GM23338 (cell line): ENCODE results near the gene FITM2. TPM values are rescaled to one million over a fixed set of nuclear protein-coding genes. Genes with fewer than 3 reads are reported as not detected.

Source experiments
- ATAC-seq: fragments of 200-7000 bp; cut with Tn5 transposase; 3 replicates; pipeline ENCODE4 v1.9.1; 2020
- DNase-seq: peaks from one replicate; pipeline ENCODE4 v3.0.0-alpha.2; 2015; ENCODE audit warnings: low spot score
- H2AFZ ChIP-seq: fragments of 200-600 bp; sonication (generic); 2 replicates; pipeline ENCODE4 v1.8.0; 2016; ENCODE audit warnings: antibody characterized with exemption, mild to moderate bottlenecking, moderate library complexity
- H3F3A ChIP-seq: fragments of 200-600 bp; sonication (generic); replicated peaks from 2 replicates; pipeline ENCODE4 v1.8.0; 2017; ENCODE audit warnings: antibody characterized with exemption, mixed run types, low read depth
- H3K27ac ChIP-seq: fragments of 200-600 bp; sonication (generic); 2 replicates; pipeline ENCODE4 v1.6.1; 2016; ENCODE audit warnings: low read depth
- H3K27me3 ChIP-seq: fragments of 200-600 bp; sonication (generic); 2 replicates; pipeline ENCODE4 v1.8.0; 2016; ENCODE audit warnings: mild to moderate bottlenecking, mixed run types, moderate library complexity; ENCODE audit not compliant: insufficient read depth
- H3K36me3 ChIP-seq: fragments of 200-600 bp; sonication (generic); 2 replicates; pipeline ENCODE4 v1.8.0; 2016; ENCODE audit warnings: mild to moderate bottlenecking; ENCODE audit not compliant: insufficient read depth
- H3K4me1 ChIP-seq: fragments of 200-600 bp; sonication (generic); 2 replicates; pipeline ENCODE4 v1.8.0; 2016; ENCODE audit warnings: mild to moderate bottlenecking, moderate library complexity; ENCODE audit not compliant: insufficient read depth
- H3K4me2 ChIP-seq: fragments of 200-600 bp; sonication (generic); 2 replicates; pipeline ENCODE4 v1.7.1; 2017; ENCODE audit warnings: mixed run types
- H3K4me3 ChIP-seq: fragments of 200-600 bp; sonication (generic); 2 replicates; pipeline ENCODE4 v1.6.1; 2016; ENCODE audit warnings: mixed run types
- H3K79me2 ChIP-seq: fragments of 200-600 bp; sonication (generic); replicated peaks from 2 replicates; pipeline ENCODE4 v1.8.0; 2017; ENCODE audit warnings: mild to moderate bottlenecking; ENCODE audit not compliant: insufficient read depth
- H3K9me2 ChIP-seq: fragments of 200-600 bp; sonication (generic); 2 replicates; pipeline ENCODE4 v1.8.0; 2017; ENCODE audit not compliant: insufficient read depth
- H4K20me1 ChIP-seq: fragments of 200-600 bp; sonication (generic); replicated peaks from 2 replicates; pipeline ENCODE4 v1.8.0; 2017; ENCODE audit warnings: mild to moderate bottlenecking; ENCODE audit not compliant: insufficient read depth
- H3K27ac Mint-ChIP-seq: 2 replicates; pipeline ENCODE4 v1.8.0; 2020; ENCODE audit warnings: inconsistent platforms, mild to moderate bottlenecking, moderate library complexity, mixed read lengths
- H3K27me3 Mint-ChIP-seq: 3 replicates; pipeline ENCODE4 v1.8.0; 2022; ENCODE audit warnings: low read depth, mild to moderate bottlenecking, moderate library complexity, mixed read lengths, inconsistent platforms; ENCODE audit not compliant: insufficient read depth, poor library complexity
- H3K36me3 Mint-ChIP-seq: 3 replicates; pipeline ENCODE4 v1.8.0; 2021; ENCODE audit warnings: low read depth, mild to moderate bottlenecking, inconsistent platforms, moderate library complexity, mixed read lengths
- H3K4me1 Mint-ChIP-seq: 3 replicates; pipeline ENCODE4 v1.8.0; 2020; ENCODE audit warnings: mild to moderate bottlenecking, inconsistent platforms, mixed read lengths
- H3K4me3 Mint-ChIP-seq: 3 replicates; pipeline ENCODE4 v1.8.0; 2021; ENCODE audit warnings: moderate library complexity, mild to moderate bottlenecking, inconsistent platforms, mixed read lengths
- H3K9me3 Mint-ChIP-seq: 3 replicates; pipeline ENCODE4 v1.8.0; 2020; ENCODE audit warnings: moderate library complexity, mild to moderate bottlenecking, inconsistent platforms, mixed read lengths
- CREB1 ChIP-seq: fragments of 250-450 bp; sonication (Bioruptor Pico); IDR thresholded peaks from 2 replicates; pipeline ENCODE4 v1.5.0; 2020; ENCODE audit warnings: low read depth, mild to moderate bottlenecking, moderate library complexity
- CTCF ChIP-seq, 2 experiments: fragments of 200-600 bp in 1 of 2; sonication (generic) in 1 of 2; conservative IDR thresholded peaks; 2 replicates each; pipeline versions ENCODE4 v1.5.1 to v1.6.1; 2016 to 2017; ENCODE audit warnings: antibody characterized with exemption in 2 of 2, low read depth in 2 of 2, mild to moderate bottlenecking in 2 of 2, moderate library complexity in 1 of 2
- ETS1 ChIP-seq: IDR thresholded peaks from 2 replicates; pipeline ENCODE4 v1.6.1; 2016; ENCODE audit warnings: antibody characterized with exemption
- EZH2 ChIP-seq: fragments of 200-600 bp; sonication (generic); IDR thresholded peaks from one replicate; pipeline ENCODE4 v1.8.0; 2017; ENCODE audit warnings: antibody characterized with exemption, mild to moderate bottlenecking, low read depth; ENCODE audit not compliant: unreplicated experiment
- JUNB ChIP-seq: IDR thresholded peaks from one replicate; pipeline ENCODE4 v1.6.1; 2016; ENCODE audit warnings: antibody characterized with exemption; ENCODE audit not compliant: unreplicated experiment
- NANOG ChIP-seq: IDR thresholded peaks from 2 replicates; pipeline ENCODE4 v1.6.1; 2016; ENCODE audit warnings: antibody characterized with exemption, borderline replicate concordance
- REST ChIP-seq: IDR thresholded peaks from one replicate; pipeline ENCODE4 v1.6.1; 2018; ENCODE audit warnings: antibody characterized with exemption; ENCODE audit not compliant: unreplicated experiment
- STAT1 ChIP-seq: IDR thresholded peaks from one replicate; pipeline ENCODE4 v1.6.1; 2016; ENCODE audit warnings: antibody characterized with exemption; ENCODE audit not compliant: unreplicated experiment
- ZNF114 ChIP-seq: fragments of 250-450 bp; sonication (Bioruptor Pico); IDR thresholded peaks from 2 replicates; pipeline ENCODE4 v1.5.0; 2020; ENCODE audit warnings: mild to moderate bottlenecking, moderate library complexity
- ZNF331 ChIP-seq: fragments of 250-450 bp; sonication (Bioruptor Pico); IDR thresholded peaks from 2 replicates; pipeline ENCODE4 v1.5.0; 2020; ENCODE audit warnings: low read depth, mild to moderate bottlenecking, moderate library complexity
- ZNF462 ChIP-seq: fragments of 250-450 bp; sonication (Bioruptor Pico); IDR thresholded peaks from 2 replicates; pipeline ENCODE4 v1.5.0; 2020; ENCODE audit warnings: mild to moderate bottlenecking, moderate library complexity
- polyA plus RNA-seq: library from polyadenylated mRNA; unstranded; fragments of >200 nt; fragmentation: Nextera tagmentation; extraction: Ambion mirVana; gene quantifications from 2 replicates; pipeline ENCODE4 v1.2.1, GENCODE V29; 2016
- total RNA-seq: library from RNA; depleted of rRNA; stranded (reverse); fragments of >200 nt; shearing (Covaris generic); gene quantifications from 2 replicates; pipeline ENCODE4 v1.2.3, GENCODE V29; 2014

The FITM2 gene
- total and polyA plus RNA-seq, 2 experiments from 2014 or later = 0.87 to 1.6 TPM

- H3K27me3 ChIP-seq = no peaks in the 10 kb centered on the region
- H4K20me1 ChIP-seq = no peaks in the 10 kb centered on the region; the same call in 1 of the 2 replicates
- H3K36me3 Mint-ChIP-seq = no peaks in the 10 kb centered on the region
- H3K4me1 Mint-ChIP-seq = no peaks in the 10 kb centered on the region
- no peaks in the 10 kb centered on the region for H3K9me2 ChIP-seq
- ATAC-seq (no peak), DNase-seq (no peak)
- H3K79me2 ChIP-seq = no peaks in the 10 kb centered on the region
- no peak overlapping the region for H3K4me2 ChIP-seq
- no peaks in the 10 kb centered on the region for H3K4me1 ChIP-seq
- no peak overlapping the region for H2AFZ ChIP-seq
- H3K27ac ChIP-seq = no peak overlapping the region
- H3K4me3 ChIP-seq = no peak overlapping the region
- H3K9me3 Mint-ChIP-seq = no peaks in the 10 kb centered on the region
- no peaks in the 10 kb centered on the region for H3K36me3 ChIP-seq
- no peaks in the 10 kb centered on the region for H3F3A ChIP-seq
- H3K27me3 Mint-ChIP-seq = no peaks in the 10 kb centered on the region
- H3K4me3 Mint-ChIP-seq = no peak overlapping the region
- no peak overlapping the region for H3K27ac Mint-ChIP-seq
- TF ChIP-seq EZH2 (no peak), ETS1 (no peak), NANOG (no peak), ZNF331 (no peak), STAT1 (no peak), ZNF114 (CRISPR knock-in tag) (no peak), CREB1 (no peak), CTCF (conservative IDR thresholded peaks at IDR 0.05; ENCODE audit: low read depth in 2 of 2) (no peak), ZNF462 (no peak), JUNB (no peak), REST (no peak)
These were observed 31.8 kb downstream of the FITM2 start for GRCh38 chr20:44279228-44279627.
